HG03066 (cell line): ENCODE measurements around the gene CCDC50.
A peak's percentile ranks its signal among the peaks of the same experiment; 100 is the strongest.

Experiments
- ATAC-seq: cut with Tn5 transposase; IDR thresholded peaks from one replicate; pipeline ENCODE4 v1.9.1; 2021; ENCODE audit warnings: low read depth; ENCODE audit not compliant: unreplicated experiment

CCDC50 gene, protein sequence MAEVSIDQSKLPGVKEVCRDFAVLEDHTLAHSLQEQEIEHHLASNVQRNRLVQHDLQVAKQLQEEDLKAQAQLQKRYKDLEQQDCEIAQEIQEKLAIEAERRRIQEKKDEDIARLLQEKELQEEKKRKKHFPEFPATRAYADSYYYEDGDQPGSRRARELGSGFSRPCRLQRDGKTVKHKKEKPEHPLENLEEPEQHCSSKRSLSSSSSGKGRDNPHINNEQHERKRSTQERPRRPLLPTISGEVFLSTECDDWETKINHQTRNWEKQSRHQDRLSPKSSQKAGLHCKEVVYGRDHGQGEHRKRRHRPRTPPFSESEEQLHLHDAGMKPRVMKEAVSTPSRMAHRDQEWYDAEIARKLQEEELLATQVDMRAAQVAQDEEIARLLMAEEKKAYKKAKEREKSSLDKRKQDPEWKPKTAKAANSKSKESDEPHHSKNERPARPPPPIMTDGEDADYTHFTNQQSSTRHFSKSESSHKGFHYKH

GRCh38 chr3:191328962-191329653 is at the start of gene CCDC50:
Gene CCDC50 (plus strand): TSS chr3:191329394. CDS start chr3:191329675, 281 bp downstream.
- ATAC-seq, result peak; percentile 71

- no peak for ATAC-seq
Measured at GRCh38 chr3:191280111-191280510, 49.1 kb upstream of the CCDC50 start.

- ATAC-seq, result no peak
Measured at GRCh38 chr3:191280882-191281281, 48.3 kb upstream of the CCDC50 start.

GRCh38 chr3:191282251-191283185 is 46.7 kb upstream of the CCDC50 start:
- ATAC-seq, result no peak

- no peak for ATAC-seq
Measured at GRCh38 chr3:191283400-191283799, 45.8 kb upstream of the CCDC50 start.

DNA sequence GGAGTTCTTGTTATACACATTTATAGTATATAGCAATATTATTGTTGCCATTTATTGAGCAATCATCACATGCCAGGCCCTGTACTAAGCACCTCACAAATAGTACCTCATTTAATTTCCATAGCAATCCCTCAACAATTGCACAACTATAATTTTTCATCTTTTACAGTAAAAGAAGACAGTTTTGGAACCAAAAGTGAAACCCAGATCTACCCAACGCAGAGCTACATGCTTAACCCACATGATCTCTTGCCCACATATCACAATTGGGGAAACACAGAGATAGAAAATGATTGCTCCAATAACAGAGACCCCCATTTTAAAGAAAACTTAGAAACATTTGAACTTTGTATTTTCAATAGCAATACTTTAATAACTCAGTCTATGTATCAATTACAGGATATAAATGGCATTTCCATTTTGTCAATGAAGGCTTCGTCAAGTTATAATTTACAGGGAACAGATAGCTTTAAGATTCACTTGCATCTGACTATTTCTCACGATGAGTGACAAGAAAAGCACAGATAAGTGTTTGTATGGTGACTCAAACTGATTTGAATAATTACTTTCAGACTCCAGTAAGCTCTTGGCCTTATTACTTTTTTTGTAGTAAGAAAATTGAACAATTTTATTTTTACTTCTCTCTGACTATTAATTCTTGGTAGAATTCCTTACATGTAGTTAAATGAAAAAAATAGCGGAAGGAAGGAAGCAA is 38.7 kb upstream of the CCDC50 start:
- peak; percentile 74 for ATAC-seq

- ATAC-seq, result no peak
Measured at GRCh38 chr3:191292243-191293015, 36.8 kb upstream of the CCDC50 start.

DNA sequence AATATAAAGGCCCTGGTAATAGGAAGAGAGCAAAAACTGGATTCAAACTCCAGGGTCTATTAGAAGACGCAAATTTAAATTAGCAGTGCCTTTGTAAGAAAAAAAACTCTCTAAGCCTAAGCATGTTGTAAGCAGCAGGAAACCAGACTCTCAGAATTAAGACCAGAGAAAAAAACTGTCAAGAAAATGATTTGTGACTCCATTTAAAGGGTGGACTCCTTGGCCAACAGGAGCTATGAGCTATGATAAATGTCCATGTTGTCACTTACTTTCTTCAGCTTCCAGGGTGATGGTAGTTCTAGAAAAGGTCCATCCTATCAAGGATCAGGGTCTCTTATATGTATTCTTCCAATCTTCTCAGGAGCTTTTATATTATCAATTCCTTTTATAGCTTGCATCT is 34.9 kb upstream of the CCDC50 start:
- ATAC-seq, result no peak

DNA sequence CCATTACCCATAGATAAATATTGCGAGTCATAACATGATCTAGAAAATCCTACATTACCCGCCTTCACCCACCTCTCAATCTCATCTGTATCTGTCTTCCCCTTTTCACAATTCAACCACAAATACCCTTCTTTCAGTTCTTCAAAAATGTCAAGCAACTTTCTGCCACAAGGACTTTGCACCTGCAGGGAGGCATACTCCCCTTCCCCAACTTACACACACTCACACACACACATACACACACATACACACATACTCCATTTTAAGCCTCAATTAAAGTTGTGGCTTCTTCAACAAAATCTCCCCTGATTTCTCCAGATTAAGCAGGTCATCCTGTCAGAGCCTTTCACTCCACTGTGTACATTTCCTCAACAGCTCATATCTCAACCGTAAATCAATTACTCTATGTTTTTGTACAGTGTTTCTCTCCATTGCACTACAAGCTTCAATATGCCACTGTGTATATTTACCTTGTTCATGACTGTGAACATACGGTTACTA is 33.1 kb upstream of the CCDC50 start:
- ATAC-seq, result peak; percentile 84

GRCh38 chr3:191298846-191299245 is 30.3 kb upstream of the CCDC50 start:
- ATAC-seq, result no peak

DNA sequence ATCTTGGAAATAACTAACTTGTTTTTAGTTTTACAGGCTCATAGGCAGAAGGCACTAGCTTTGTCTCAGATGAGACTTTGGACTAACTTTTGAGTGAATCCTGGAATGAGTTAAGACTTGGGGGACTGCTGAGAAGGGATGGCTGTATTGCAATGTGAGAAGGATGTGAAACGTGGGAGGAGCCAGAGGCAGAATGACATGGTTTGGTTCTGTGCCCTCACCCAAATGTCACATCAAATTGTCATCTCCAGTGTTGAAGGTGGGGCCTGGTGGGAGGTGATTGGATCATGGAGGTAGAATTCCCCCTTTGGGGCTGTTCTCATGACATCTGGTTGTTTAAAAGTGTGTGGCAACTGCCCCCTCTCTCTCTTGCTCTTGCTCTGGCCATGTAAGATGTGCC is 28.8 kb upstream of the CCDC50 start:
- ATAC-seq, result no peak

DNA sequence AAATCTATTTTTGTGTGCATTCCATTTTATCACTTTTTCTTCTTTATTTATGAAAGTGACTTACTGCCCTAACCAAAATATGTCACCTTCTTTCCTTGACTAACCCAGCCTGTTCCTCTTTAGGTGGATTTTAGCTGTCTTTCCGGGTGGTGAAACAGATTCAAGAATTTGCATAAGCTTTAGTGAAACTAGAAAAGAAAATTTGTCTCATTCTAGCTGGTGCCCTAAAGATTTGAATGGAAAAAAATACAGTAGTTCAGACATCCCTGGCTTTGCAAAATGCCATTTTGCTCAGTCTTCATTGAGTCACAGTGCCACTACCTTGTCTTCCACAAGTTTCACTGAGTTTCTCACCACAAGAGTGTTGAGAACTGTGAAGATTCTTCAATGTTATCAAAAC is 28.2 kb upstream of the CCDC50 start:
- peak; percentile 79 for ATAC-seq

DNA sequence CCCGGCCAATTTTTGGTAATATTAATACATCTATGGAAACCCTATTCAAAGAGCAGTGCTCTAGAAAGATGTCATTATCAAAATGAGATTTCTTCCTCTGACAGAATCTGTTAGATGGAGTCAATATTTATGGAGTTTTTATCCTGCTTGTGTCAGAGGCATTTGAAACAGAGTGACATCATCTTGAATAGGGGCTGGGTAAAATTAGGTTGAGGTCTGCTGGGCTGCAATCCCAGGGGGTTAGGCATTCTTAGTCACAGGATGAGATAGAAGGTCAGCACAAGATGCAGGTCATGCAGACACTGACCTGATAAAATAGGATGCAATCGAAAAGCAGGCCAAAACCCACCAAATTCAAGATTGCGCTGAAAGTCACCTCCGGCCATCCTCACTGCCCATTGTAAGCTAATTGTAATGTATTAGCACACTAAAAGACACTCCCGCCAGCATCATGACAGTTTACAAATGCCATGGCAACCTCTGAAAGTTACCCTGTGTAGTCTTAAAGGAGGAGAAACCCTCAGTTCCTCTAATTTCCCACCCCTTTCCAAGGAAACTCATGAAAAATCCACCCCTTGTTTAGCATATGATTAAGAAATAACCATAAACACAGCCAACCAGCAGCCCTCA is 27.3 kb upstream of the CCDC50 start:
- no peak for ATAC-seq

- no peak for ATAC-seq
Measured at GRCh38 chr3:191302451-191302850, 26.7 kb upstream of the CCDC50 start.

DNA sequence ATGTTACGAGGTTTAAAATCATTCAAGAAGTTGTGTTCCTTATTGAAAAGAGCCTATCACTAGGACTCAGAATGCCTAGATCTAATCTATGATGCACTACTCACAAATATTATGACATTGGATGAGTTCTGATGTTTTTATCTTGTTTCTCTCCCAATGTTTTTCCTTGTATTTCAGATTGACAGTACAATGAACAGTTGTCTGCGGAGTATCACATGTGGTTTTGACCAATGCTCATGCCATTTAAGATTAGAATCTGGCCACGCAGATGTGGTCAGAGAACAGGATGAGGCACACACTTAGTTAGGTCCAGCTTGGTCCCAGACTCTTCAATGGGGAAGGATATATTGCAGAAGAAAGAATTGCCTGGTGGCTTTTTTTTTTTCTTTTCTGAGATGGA is 25.6 kb upstream of the CCDC50 start:
- ATAC-seq, result no peak

GRCh38 chr3:191306428-191306827 is 22.8 kb upstream of the CCDC50 start:
- ATAC-seq, result no peak

GRCh38 chr3:191307341-191307740 is 21.9 kb upstream of the CCDC50 start:
- no peak for ATAC-seq

- no peak for ATAC-seq
Measured at GRCh38 chr3:191313296-191313695, 15.9 kb upstream of the CCDC50 start.
